COR-L47 (cell line): ENCODE data around the gene POMGNT2.

Experiments used
- DNase-seq: peaks from one replicate; lab custom pipeline; 2025; lab: John Stamatoyannopoulos, UW

The POMGNT2 gene

GRCh38 chr3:43102773-43103480, 3.0 kb downstream of the POMGNT2 start:
- DNase-seq, result no peak

GRCh38 chr3:43098761-43099160, 7.1 kb downstream of the POMGNT2 start:
- DNase-seq, result no peak

DNA sequence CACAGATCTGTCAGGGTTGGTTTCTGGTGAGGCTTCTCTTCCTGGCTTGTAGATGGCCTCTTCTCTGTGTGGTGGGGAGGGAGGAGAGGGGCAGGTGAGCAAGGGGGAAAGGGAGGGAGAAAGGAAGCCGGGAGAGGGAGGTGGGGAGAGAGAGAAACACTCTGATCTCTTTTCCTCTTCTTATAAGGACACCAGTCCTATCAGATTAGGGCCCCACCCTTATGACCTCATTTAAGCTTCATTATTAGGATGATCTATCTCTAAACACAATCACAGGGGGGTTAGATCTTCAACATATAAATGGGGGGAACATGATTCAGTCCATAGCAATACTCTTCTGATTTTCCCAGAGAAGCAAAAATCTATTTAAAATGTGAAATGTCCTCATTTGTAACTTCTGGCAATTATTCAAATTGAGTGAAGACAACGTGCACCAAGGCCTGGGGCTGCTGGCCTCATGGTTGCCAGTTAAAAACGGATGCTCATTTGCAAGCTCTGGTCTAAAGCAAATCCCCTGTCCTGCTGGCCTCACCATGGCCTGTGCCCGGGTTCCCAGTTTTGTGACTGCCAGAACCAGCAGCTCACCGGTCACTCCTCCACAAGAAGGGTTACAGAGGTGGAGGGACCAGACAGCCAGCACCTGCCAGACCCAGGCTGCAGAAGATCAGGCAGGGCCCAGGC, 8.3 kb downstream of the POMGNT2 start:
- no peak for DNase-seq

DNA sequence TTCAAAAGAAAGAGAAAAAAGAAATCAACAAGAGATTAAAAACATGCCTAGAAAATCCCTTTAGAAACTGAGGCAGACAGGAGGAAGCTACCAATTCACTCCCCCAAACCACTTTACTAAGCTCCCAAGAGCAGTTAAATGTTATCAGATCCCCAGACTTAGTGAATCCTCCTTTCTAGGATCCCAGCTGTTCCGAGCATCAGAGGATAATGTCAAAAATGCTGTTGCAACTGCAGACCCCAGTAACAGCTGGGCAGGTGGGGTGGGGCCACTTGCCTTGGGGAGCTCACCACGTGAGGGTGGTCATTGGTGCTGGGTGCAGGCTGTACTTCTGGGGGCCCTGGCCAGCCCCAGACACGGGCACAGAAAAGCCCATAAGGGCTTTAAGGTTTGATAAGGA, 9.1 kb downstream of the POMGNT2 start:
- no peak for DNase-seq

DNA sequence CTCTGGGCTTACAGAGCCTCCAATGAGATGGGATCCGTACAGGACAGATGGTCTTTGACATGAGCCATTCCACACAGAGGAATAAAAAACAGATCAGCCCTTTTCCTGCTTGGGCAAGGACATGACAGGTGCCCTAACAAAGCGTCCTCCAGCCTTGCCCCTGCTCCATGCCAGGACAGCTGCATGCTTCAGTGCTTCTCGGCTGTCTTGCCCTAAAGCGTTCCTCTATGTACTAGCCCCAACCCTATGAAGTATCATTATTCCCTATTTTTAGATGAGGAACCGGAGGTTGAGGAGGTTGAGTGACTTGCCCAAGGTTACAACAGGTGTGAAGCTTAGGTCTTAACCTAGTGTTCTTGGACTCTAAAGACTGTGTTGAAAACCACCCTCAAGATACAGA, 10.5 kb downstream of the POMGNT2 start:
- no peak for DNase-seq

GRCh38 chr3:43094851-43095250, 11.0 kb downstream of the POMGNT2 start:
- DNase-seq, result no peak

DNA sequence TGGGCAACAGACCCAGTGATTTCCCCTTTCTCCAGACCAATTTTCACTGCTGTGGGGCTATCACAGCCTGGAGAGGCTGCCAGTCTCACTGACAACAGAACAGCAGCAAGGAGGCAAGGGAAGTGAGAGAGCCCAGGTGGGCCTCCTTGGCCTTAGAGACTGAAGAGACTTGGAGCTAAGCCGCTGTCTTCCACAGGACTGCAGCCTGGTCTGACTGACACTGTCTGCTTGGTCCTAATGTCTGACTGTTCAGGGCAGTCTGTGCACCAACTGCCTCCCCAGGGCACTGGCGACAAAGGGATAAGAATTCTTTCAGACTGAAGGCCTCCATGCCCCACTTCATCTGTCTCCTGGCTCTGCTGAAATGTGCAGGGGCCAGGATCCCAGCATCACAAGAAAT, 11.5 kb downstream of the POMGNT2 start:
- DNase-seq, result no peak

GRCh38 chr3:43093974-43094373, 11.9 kb downstream of the POMGNT2 start:
- no peak for DNase-seq

GRCh38 chr3:43093006-43093405, 12.9 kb downstream of the POMGNT2 start:
- no peak for DNase-seq

DNA sequence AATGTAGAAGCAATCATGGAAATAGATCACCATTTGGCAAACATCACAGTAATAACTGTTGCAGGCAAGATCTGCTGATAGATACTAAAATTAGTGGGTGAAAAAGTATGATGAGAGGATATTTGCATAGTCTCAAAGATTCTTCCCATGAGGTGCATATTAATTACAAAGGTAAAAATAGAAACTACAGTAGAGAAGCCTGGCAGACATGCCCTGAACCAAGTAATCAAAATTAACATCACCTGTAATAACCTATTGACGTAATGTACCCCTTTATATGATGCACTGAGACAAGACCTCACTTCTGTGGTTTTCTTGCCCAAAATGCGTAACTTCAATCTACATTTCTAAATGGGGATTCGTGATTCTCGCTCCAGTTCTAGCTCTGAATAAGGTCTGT, 14.4 kb downstream of the POMGNT2 start:
- no peak for DNase-seq

DNA sequence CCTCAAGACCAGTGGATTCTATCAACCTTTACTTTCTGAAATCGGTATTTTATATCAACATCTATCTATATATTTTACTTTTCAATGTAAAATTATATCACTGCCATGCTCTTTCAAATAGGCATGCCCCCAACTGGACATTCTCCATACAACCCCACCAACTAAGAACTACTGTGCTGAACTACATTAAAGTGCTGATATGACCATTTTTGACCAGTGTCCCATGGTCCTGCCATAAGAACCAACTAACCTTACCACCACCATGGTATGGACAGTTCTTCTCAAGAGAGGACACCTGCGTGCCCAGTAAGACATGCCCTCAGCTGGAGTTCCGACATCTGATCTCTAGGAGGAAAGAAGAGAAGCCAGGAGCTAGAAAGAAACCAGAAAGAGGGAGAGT, 15.6 kb downstream of the POMGNT2 start:
- no peak for DNase-seq

GRCh38 chr3:43089081-43089480, 16.8 kb downstream of the POMGNT2 start:
- no peak for DNase-seq

GRCh38 chr3:43087249-43087776, 18.6 kb downstream of the POMGNT2 start:
- no peak for DNase-seq

- DNase-seq, result no peak
Observed at GRCh38 chr3:43086460-43087165, 19.3 kb downstream of the POMGNT2 start.

DNA sequence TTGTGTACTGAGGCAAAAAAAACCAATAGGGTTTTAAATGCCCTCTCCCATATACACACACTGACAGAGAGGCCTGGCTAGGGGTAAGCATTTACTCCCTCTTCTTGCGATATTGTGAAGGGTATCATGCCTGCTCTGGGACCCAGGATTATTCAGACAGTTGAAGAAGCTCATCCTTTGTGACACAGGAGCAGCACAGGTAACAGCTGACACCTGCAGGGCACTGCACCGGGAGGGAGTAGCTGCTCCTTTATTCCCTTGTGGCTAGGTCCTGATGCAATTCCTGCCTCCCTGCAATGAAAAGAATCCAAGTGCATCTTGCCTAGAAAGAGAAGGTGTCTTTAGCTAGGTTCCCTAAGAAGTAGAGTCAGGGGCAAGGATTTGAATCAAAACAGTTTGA, 23.4 kb downstream of the POMGNT2 start:
- no peak for DNase-seq

DNA sequence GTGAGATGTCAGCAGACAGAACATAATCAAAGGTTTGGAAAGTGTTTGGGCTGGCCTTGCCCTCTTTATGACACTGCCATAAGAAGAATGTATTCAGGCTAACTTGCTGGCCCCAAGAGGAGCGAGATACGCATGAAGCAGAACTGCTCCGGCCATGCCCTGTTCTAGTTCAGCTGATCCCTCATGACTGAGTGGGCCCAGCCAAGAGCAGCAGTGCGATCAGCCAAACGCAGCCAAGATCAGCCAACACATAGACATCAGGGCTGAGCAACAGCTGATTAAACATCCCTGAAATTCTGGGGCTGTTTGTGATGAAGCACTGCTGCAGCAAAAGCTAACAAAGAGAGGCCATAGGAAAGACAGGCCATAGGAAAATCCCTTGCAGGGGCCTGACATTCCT, 24.1 kb downstream of the POMGNT2 start:
- no peak for DNase-seq

- DNase-seq, result no peak
Observed at GRCh38 chr3:43080726-43081568, 24.9 kb downstream of the POMGNT2 start.

DNA sequence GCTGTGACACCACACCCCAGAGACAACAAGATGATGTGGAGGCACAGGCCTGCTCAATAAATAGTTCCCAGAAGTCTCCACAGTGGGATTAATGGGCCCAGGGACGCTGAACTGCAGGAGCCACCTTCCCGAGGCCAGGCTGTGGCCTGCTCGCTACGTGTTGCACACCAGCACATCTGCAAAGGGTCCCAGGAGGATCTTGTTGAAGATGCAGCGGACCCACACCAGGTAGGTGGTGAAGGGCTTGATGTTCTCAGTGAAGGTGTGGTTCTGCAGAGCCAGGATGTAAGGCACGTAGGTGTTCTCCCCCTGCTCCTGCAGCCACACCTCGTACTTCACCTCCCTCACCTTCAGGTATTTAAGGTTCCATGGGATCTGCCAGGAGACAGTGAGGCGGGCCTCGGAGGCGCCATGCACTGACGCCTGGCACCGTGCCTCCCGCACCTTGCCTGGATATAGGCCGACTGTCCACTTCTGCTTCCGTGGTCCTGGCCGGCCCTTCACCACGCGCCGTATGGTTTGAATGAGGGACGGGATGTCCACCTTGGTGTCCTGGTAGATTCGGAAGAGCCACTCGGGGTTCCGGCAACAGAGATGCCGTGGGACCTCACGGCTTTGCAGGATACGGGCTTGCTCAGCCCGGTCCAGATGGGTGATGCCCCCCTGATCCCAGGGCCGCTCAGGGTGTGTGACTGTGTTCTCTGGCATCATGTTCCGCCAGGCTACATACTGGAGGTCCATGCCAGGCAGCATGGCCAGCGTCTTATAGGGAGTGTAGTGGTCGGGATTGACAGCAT, 26.1 kb downstream of the POMGNT2 start:
- DNase-seq, result no peak

- no peak for DNase-seq
Observed at GRCh38 chr3:43077707-43078106, 28.2 kb downstream of the POMGNT2 start.

DNA sequence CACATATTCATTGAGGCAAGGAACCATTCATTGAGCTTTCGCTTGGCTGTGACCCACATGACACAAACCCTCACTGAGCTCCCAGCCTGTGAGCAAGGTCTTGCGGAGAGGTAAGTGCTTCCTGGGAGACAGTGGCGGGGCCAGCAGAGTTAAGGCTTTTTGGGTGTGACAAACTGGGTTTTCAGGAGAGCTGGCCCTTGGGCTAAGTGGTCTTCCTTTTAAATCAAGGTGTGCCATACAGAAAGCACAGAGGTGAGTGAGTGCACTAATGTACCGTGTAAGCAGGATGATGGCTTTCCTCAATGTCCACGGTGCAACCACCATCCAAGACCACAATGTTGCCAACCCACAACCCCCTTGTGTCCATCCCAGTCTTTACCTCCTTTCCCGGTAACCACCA, 28.6 kb downstream of the POMGNT2 start:
- no peak for DNase-seq

GRCh38 chr3:43076857-43077256, 29.0 kb downstream of the POMGNT2 start:
- DNase-seq, result no peak
